Measurements from ENCODE around the gene FAM117B. TPM values are rescaled to one million over a fixed set of nuclear protein-coding genes. Genes with fewer than 3 reads are reported as not detected.
A peak's percentile ranks its signal among the peaks of the same experiment; 100 is the strongest.

The FAM117B gene
- 10 to 100 TPM in 5 of 8 experiments, 1 to 10 TPM in 3; 1.7 to 22.0 (median 14.2) TPM for total RNA-seq

DNA sequence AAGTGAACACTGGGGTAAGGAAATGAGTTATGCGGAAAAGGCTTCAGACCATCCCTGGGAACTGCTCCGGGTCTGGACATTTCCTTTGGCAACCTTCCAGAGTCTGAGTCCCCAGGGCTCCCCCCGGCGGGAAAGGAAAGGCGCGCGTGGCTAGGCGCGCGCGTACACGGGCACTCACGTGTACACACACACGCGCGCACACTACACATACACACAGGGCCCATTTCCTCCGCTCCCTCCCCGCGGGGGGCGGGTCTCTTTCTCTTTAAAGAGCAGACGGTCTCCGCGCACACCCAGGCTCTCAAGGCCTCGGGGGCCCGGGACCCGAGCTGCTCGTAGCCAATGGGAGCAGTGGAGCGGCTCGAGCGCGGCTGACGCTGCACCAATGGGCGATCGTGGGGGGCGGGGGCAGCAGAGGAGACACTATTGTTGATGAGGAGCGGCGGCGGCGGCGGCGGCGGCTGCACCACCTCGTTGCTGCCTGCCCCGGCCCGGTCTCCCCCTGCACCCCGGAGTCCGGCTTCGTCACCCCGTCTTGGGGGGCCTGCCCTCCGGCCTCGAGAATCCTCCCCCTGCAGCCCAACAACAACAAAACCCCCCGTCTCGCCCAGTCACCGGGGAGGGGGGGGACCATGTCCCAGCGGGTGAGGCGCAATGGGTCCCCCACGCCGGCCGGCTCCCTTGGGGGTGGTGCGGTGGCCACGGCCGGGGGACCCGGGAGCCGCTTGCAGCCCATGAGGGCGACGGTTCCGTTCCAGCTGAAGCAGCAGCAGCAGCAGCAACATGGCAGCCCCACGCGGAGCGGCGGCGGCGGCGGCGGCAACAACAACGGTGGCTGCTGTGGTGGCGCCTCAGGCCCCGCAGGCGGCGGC is at the start of gene FAM117B:
Gene FAM117B (plus strand): TSS at position 414 of the 872 bp plus-strand sequence. CDS start 219 bp downstream, at position 633.
- peak within 1 kb of the TSS; percentile 79 to 97 (median 91) for H3K4me3 ChIP-seq
- H3K4me1 ChIP-seq (replicated peaks in 1 of 2) = peaks cover 7 to 14% of the 10 kb centered on the region in 2 donors
- peak; percentile 93 to 97 (median 94) for ATAC-seq (replicated peaks in 6 of 8)
- in situ Hi-C loops (cut with MboI; ENCODE audit: low pct_unique_long_range_greater_than_20kb in 2 of 9, low sequenced_read_pairs in 9 of 9, unreplicated experiment in 9 of 9) = no loop called here
- H3K27ac ChIP-seq = peak within 1 kb of the TSS; percentile 91 to 93
- WGBS, 10 experiments = 0 to 8% (median 0%) methylated on average over 1 to 20 of the region's 80 CpGs; no CpG with 5 or more reads in 3 of the 10 experiments

DNA sequence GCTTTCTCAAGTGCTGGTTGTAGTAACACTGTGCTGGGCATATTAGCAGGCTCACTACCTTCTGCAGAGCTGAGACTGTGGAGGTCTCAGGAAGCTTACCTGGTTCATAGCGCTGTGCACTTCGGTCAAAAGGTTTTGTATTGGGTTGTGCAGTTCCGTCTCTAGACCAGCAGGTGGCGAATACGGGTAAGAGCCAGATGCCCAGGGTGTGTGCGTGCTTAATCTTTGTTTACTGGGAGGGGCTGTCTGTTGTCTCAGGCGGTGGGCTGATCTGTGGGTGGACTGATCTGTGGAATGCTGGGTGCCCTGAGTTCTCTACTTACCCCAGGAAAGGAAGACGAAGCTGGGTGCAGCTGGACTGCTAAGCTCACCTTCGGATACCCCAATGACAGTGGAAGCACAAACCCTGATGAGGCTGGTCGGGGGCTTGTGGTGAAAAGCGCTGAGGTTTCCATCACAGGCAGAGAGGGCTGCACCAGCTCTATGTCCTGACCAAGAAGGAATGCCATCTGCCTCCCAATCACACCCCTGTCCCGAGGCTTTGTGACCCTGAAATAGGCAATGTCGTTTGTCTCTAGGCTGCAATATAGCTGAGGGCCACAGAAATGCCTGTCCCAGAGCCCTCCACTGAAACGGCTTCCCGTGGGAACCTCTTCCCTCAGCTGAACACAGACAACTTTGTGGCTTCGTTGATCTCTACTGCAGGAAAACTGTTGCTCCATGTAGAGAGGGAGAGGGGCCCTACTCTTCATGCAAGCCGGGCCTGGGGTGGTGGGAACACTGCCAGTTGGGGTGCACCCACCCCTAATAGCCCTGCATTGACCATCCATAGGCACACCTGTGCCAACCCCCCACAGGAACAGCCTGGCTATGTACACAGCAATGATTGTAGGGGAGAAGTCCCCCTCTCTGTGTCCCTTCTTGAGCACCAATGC is 45.9 kb upstream of the FAM117B start:
- in situ Hi-C loops (cut with MboI; ENCODE audit: low pct_unique_long_range_greater_than_20kb in 2 of 9, low sequenced_read_pairs in 9 of 9, unreplicated experiment in 9 of 9) = loop anchor here in 3 of 9 experiments (25.0 kb wide), 3 partner anchors 223 to 1323 kb away; partner anchors contain the start of gene ICA1L (in 1 of the 3)
- 0 to 53% (median 26%) methylated on average over 2 to 10 of the region's 17 CpGs; no CpG with 5 or more reads in 4 of the 10 experiments for WGBS, 10 experiments
- Histone ChIP-seq H3K4me3 (no peak overlapping the region), H3K4me1 (replicated peaks in 1 of 2) (peaks cover 3 to 6% of the 10 kb centered on the region in 2 donors), H3K27ac (no peak overlapping the region)
- peak; percentile 89 to 99 (median 97) for ATAC-seq (replicated peaks in 6 of 8)

DNA sequence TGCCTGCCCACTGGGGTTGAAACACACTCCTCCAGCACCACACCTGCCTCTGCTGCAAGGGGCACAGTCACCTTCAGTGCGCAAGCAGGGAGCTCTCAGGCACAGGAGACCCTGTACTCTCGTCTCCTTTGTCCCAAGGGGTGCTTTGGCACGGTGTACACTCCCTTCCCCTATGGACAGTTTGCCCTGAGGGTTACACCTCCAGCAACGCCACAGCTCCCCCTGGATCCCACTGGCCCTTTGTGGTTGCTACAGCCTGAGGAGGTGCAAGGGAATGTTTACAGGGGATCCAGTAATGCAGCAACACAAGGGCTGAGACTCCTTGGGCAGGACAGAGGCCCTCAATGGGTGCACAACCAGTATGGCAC is 45.2 kb upstream of the FAM117B start:
- ATAC-seq (replicated peaks in 6 of 8) = no peak
- in situ Hi-C loops (cut with MboI; ENCODE audit: low pct_unique_long_range_greater_than_20kb in 2 of 9, low sequenced_read_pairs in 9 of 9, unreplicated experiment in 9 of 9) = loop anchor here in 3 of 9 experiments (25.0 kb wide), 3 partner anchors 223 to 1323 kb away; partner anchors contain the start of gene ICA1L (in 1 of the 3)
- WGBS, 10 experiments = 80 to 100% methylated on average over 1 to 2 of the region's 4 CpGs; no CpG with 5 or more reads in 8 of the 10 experiments

DNA sequence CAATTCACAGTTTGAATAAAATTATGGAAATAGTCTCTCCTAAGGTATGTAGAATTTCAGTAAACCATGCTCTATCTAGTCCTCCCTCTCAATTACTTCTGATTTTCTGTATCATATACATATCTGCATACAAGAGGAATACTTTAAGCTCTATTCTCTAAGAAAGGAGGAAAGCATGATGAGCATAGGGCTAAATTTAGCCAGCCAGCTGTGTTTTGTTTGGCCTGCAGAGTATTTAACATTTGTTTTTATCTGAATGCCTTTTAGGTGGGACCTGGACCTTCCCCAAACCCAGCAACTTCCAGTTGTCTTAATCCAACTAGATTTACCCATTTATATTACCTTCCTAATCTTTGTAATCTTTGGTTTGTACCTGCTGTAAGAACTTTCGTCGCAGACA is 42.2 kb upstream of the FAM117B start:
- 90 to 100% (median 98%) methylated on average over 1 to 2 of the region's 2 CpGs; no CpG with 5 or more reads in 4 of the 10 experiments for WGBS, 10 experiments
- ATAC-seq (replicated peaks in 6 of 8) = peak in 2 of 8 experiments; percentile 29 to 54
- no peak overlapping the region for H3K27ac ChIP-seq
- in situ Hi-C loops (cut with MboI; ENCODE audit: low pct_unique_long_range_greater_than_20kb in 2 of 9, low sequenced_read_pairs in 9 of 9, unreplicated experiment in 9 of 9) = loop anchor here in 3 of 9 experiments (25.0 kb wide), 3 partner anchors 220 to 1320 kb away; partner anchors contain the start of gene ICA1L (in 1 of the 3)
- H3K4me1 ChIP-seq (replicated peaks in 1 of 2) = peaks cover 3 to 6% of the 10 kb centered on the region in 2 donors
- no peak overlapping the region for H3K4me3 ChIP-seq

More for the DNA sequence above, 45.2 kb upstream of the FAM117B start:
- no peak overlapping the region for H3K27ac ChIP-seq
- no peak overlapping the region for H3K4me3 ChIP-seq
- peaks cover 3 to 6% of the 10 kb centered on the region in 2 donors for H3K4me1 ChIP-seq (replicated peaks in 1 of 2)

DNA sequence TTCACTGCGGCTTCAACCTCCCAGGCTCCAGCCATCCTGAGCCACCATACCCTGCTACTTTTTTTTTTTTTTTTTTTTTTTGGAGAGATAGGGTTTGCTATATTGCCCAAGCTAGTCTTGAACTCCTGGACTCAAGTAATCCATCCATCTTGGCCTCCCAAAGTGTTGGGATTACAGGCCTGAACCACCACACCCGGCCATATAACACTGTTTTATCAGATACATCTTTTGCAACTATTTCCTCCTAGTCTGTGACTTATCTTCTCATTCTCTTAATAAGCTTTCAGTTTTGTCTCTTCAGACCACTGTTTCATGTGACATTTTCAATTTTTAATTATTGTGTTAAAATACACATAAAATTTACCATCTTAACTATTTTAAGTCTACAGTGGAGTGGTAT is 35.7 kb upstream of the FAM117B start:
- no peak for ATAC-seq (replicated peaks in 6 of 8)
- in situ Hi-C loops (cut with MboI; ENCODE audit: low pct_unique_long_range_greater_than_20kb in 2 of 9, low sequenced_read_pairs in 9 of 9, unreplicated experiment in 9 of 9) = loop anchor here in 3 of 9 experiments (25.0 kb wide), 3 partner anchors 213 to 1313 kb away; partner anchors contain the start of gene ICA1L (in 1 of the 3)
- Histone ChIP-seq H3K4me3 (no peak overlapping the region), H3K4me1 (replicated peaks in 1 of 2) (no peaks in the 10 kb centered on the region), H3K27ac (no peak overlapping the region)
- WGBS, 10 experiments = 20 to 100% (median 97%) methylated on average over 1 to 2 of the region's 2 CpGs; no CpG with 5 or more reads in 2 of the 10 experiments

DNA sequence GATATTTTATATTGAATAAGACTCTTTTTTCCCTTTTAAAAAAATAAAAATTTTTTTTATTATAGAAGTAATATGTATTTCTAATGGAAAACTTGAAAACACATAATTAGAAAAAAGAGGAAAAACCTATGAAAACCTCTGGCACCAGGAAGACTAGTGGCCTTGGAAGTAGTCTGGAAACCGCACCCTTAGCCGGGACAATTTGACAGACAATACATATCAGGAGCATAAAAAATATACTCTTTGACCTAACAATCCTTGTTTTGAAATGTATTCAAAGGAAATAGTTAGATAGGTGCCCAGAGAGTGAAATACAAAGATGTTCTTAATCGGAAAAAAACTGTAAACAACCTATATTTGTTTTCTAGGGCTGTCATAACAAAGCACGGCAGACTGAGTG is 34.9 kb upstream of the FAM117B start:
- 50 to 100% (median 89%) methylated on average over 2 to 4 of the region's 4 CpGs; no CpG with 5 or more reads in 1 of the 10 experiments for WGBS, 10 experiments
- Histone ChIP-seq H3K4me3 (no peak overlapping the region), H3K4me1 (replicated peaks in 1 of 2) (no peaks in the 10 kb centered on the region), H3K27ac (no peak overlapping the region)
- in situ Hi-C loops (cut with MboI; ENCODE audit: low pct_unique_long_range_greater_than_20kb in 2 of 9, low sequenced_read_pairs in 9 of 9, unreplicated experiment in 9 of 9) = loop anchor here in 3 of 9 experiments (25.0 kb wide), 3 partner anchors 212 to 1312 kb away; partner anchors contain the start of gene ICA1L (in 1 of the 3)
- no peak for ATAC-seq (replicated peaks in 6 of 8)

DNA sequence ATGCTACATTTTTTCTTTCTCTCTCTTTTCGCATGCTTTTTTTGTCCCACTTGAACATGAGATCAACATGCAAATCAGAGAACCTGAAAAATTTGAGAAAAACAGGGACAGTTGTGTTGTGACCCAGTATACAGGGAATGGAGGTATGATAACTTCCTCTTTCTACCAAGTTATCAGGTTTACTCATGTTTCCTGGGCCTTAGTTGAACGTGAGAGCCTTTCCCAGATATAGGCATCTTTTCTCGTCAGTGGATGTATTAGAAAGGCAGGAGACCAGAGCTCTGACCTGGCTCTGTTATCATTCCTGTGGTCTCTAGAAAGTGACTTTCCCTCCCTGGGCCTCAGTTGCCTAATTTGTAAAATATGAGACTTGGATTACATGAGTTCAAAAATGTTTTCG is 30.1 kb upstream of the FAM117B start:
- Histone ChIP-seq H3K27ac (no peak overlapping the region), H3K4me1 (replicated peaks in 1 of 2) (no peaks in the 10 kb centered on the region), H3K4me3 (no peak overlapping the region)
- in situ Hi-C loops (cut with MboI; ENCODE audit: low pct_unique_long_range_greater_than_20kb in 2 of 9, low sequenced_read_pairs in 9 of 9, unreplicated experiment in 9 of 9) = no loop called here
- 70 to 100% (median 88%) methylated on average over 1 to 4 of the region's 4 CpGs; no CpG with 5 or more reads in 1 of the 10 experiments for WGBS, 10 experiments
- ATAC-seq (replicated peaks in 6 of 8) = no peak

DNA sequence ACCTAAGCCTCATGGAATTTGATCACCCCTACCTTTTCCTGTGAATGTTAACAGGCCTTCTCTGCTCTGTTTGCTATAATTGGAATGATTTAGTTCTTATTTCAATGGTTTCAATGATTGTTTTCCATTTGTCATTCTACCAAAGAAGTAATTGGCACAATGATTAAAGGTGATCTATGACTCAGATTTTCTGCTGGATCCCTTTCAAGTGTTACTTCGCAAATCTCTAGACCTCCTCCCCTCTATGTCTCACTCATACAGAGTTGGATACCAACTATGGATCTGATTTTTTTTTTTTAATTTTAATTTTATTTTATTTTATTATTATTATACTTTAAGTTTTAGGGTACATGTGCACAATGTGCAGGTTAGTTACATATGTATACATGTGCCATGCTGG is 29.6 kb upstream of the FAM117B start:
- WGBS, 10 experiments = 50 to 100% (median 100%) methylated on average over 1 of the region's 1 CpG; no CpG with 5 or more reads in 3 of the 10 experiments
- H3K4me3 ChIP-seq = no peak overlapping the region
- no peaks in the 10 kb centered on the region for H3K4me1 ChIP-seq (replicated peaks in 1 of 2)
- in situ Hi-C loops (cut with MboI; ENCODE audit: low pct_unique_long_range_greater_than_20kb in 2 of 9, low sequenced_read_pairs in 9 of 9, unreplicated experiment in 9 of 9) = no loop called here
- no peak overlapping the region for H3K27ac ChIP-seq
- no peak for ATAC-seq (replicated peaks in 6 of 8)

DNA sequence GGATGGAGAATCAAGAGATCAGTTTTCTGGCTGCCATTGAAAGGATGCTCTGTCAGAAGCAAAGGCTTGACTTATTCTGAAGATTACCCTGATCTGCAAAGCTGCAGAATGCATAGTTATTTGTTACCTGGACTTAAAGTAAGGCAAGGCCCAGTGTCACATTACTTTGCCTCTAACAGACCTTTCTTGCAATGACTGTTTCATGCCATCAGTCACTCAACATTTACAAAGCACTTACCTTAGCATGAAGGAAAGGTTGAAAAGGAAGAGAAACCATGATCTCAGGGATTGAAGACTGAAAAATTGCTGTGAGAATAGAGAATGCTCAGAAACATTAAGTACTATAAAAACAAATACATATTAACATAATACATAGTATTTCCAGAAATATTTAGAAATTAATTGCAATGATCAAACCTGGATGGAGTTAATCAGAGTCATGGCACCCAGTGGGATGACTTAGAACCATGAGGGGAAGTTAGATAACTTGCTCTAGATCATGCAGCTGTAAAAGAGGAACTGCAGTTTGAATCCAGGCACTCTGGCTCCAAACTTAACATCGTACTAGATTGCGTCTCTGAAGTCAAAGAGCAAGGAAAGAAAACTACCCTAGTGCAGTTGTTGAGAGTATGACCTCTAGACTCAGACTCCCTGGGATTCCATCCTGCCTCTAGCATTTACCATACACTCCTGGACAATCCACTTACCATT is 26.5 kb upstream of the FAM117B start:
- Histone ChIP-seq H3K27ac (no peak overlapping the region), H3K4me3 (no peak overlapping the region), H3K4me1 (replicated peaks in 1 of 2) (no peaks in the 10 kb centered on the region)
- ATAC-seq (replicated peaks in 6 of 8) = no peak
- WGBS, 10 experiments = 80 to 100% (median 100%) methylated on average over 1 to 2 of the region's 2 CpGs; no CpG with 5 or more reads in 4 of the 10 experiments
- in situ Hi-C loops (cut with MboI; ENCODE audit: low pct_unique_long_range_greater_than_20kb in 2 of 9, low sequenced_read_pairs in 9 of 9, unreplicated experiment in 9 of 9) = no loop called here

DNA sequence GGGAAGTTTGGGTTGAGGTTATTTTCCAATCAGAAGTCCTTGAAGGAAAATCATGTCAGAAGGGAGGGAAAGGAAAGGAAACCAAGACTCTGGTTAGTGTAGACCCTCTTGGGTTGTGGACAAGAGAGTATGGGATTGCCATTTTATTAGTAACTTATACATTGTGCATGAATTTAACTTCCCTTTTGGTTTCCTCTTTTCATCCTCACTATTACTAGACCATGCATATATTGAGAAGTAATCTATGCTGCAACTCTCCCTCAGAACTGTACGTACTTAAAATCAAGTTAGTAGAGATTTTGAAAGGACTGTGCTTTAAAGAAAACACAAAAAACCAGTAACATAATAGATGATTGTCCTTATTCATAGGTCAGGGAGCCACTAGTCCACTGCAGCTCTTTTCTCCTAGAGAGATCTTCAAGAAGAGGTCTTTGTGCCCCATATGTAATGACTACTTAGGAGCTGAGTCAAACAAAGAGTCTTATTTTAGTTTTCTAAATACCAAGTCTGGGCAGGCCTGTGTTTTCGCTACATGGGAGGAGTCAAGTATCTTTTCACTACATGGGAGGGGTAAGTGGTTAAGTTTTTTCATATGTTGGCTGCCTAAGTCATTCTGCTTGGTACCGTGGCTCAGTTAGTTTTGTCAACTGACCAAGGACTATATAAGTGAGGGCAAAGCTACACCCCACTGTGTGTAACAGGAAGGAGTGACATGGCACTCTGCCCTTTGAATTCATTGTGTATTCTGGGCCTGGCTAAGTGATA is 25.2 kb upstream of the FAM117B start:
- Histone ChIP-seq H3K4me3 (no peak overlapping the region), H3K27ac (no peak overlapping the region)
- in situ Hi-C loops (cut with MboI; ENCODE audit: low pct_unique_long_range_greater_than_20kb in 2 of 9, low sequenced_read_pairs in 9 of 9, unreplicated experiment in 9 of 9) = no loop called here

DNA sequence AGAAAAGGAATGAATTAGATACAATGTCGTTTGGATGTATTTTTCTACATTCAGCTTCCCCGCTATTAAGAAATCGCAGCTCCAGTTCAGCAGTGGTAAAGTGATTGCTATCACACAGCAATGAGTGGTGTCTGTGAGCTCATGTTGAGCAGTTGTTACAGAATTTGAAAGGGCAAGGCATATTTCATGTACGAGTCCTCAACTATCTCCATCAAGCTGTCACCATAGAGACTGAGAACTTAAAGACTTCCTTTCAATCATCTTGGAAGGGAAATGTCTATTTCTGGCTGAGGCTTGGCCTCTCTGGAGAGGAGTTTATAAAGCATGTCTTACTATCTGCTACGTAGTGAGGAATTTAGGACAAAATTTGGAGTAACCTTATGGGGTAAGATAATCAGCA is 24.4 kb upstream of the FAM117B start:
- Histone ChIP-seq H3K27ac (no peak overlapping the region), H3K4me3 (no peak overlapping the region), H3K4me1 (replicated peaks in 1 of 2) (no peaks in the 10 kb centered on the region)
- no peak for ATAC-seq (replicated peaks in 6 of 8)
- in situ Hi-C loops (cut with MboI; ENCODE audit: low pct_unique_long_range_greater_than_20kb in 2 of 9, low sequenced_read_pairs in 9 of 9, unreplicated experiment in 9 of 9) = no loop called here
- 50 to 100% (median 79%) methylated on average over 1 to 5 of the region's 5 CpGs for WGBS, 10 experiments

More for the DNA sequence above, 25.2 kb upstream of the FAM117B start:
- 10 to 100% (median 50%) methylated on average over 1 to 3 of the region's 3 CpGs for WGBS, 10 experiments
- H3K4me1 ChIP-seq (replicated peaks in 1 of 2) = no peaks in the 10 kb centered on the region
- peak in 2 of 8 experiments; percentile 79 to 96 for ATAC-seq (replicated peaks in 6 of 8)

Measured in motor neuron (in vitro differentiated cells).